Endothelial cell (in vitro differentiated cells): Measurements from ENCODE around the gene CTXND1. TPM values are rescaled to one million over a fixed set of nuclear protein-coding genes. Genes with fewer than 3 reads are reported as not detected.

Experiments
- DNase-seq: peaks from one replicate; pipeline ENCODE4 v3.0.0; 2021; ENCODE audit warnings: low spot score
- H3K27ac Mint-ChIP-seq: one replicate; pipeline ENCODE4 v1.8.0; 2021; ENCODE audit warnings: mixed read lengths, inconsistent platforms; ENCODE audit not compliant: unreplicated experiment
- H3K27me3 Mint-ChIP-seq: one replicate; pipeline ENCODE4 v1.8.0; 2021; ENCODE audit warnings: mild to moderate bottlenecking, moderate library complexity, mixed read lengths, inconsistent platforms; ENCODE audit not compliant: unreplicated experiment
- H3K36me3 Mint-ChIP-seq: one replicate; pipeline ENCODE4 v1.8.0; 2021; ENCODE audit warnings: mild to moderate bottlenecking, low read depth, mixed read lengths, inconsistent platforms; ENCODE audit not compliant: unreplicated experiment
- H3K4me1 Mint-ChIP-seq: one replicate; pipeline ENCODE4 v1.8.0; 2021; ENCODE audit warnings: mild to moderate bottlenecking, mixed read lengths, inconsistent platforms; ENCODE audit not compliant: unreplicated experiment
- H3K4me3 Mint-ChIP-seq: one replicate; pipeline ENCODE4 v1.8.0; 2021; ENCODE audit warnings: mild to moderate bottlenecking, mixed read lengths, inconsistent platforms; ENCODE audit not compliant: unreplicated experiment
- H3K9me3 Mint-ChIP-seq: one replicate; pipeline ENCODE4 v1.8.0; 2021; ENCODE audit warnings: mixed read lengths, inconsistent platforms; ENCODE audit not compliant: unreplicated experiment
- total RNA-seq: library from RNA; stranded (reverse); fragmentation: NEBNext Ultra II Directional; extraction: Animal tissue kit (Norgen Biotek cat#: 25700); gene quantifications from one replicate; pipeline ENCODE4 v1.2.1, GENCODE V29; 2021; ENCODE audit not compliant: unreplicated experiment
- TF ChIP-seq, protein P1 (sequence below): fragments of 200-600 bp; sonication (generic); IDR thresholded peaks from one replicate; pipeline ENCODE4 v1.5.0; 2021; ENCODE audit warnings: antibody characterized with exemption; ENCODE audit not compliant: unreplicated experiment

CTXND1 gene
- total RNA-seq, 1 donor from 2014 or later = 0.03 TPM

DNA sequence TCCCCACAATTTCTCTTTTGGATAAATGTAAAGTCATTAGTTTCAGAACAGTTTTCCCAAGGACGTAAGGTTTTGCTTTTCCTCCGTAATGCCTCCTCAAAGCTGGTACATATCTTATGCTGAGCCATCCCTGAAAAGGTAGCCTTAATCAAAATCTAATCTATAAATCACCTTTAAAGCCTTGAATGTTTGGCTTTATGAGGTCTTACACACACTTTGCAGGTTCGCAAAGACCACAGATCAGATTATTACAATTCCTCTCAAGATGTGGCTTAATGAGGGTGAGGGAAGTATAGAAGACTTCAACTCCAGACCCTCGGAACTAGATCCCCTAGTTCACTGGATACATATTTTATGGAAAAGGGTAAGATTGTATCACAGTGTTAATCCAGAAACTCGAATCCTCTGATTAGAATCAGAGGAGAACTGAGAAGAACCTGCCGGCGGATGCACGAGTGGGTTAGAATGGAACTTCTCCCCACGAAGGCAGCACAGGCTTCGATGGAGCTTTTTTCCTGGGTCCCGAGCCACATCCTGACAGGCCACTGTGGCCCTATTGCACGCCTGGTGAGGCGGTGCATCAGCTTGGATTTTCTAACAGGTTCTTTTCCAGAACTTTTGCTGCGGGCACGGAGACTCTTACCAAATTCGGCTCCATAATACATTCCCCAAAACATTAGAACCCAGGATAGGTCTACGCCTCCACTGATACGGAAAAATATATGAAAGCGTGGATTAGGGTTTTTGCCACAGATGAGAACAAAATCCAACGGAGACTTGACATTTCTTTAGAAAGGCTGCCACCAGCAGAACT, 1.2 kb downstream of the CTXND1 start:
- peaks cover 9% of the 10 kb centered on the region for H3K27me3 Mint-ChIP-seq
- no peak for DNase-seq
- peak overlapping the region; percentile 82 for H3K4me3 Mint-ChIP-seq
- no peaks in the 10 kb centered on the region for H3K9me3 Mint-ChIP-seq
- H3K36me3 Mint-ChIP-seq = no peaks in the 10 kb centered on the region
- no peaks in the 10 kb centered on the region for H3K4me1 Mint-ChIP-seq
- no peak overlapping the region for H3K27ac Mint-ChIP-seq
- TF ChIP-seq, protein P1, sequence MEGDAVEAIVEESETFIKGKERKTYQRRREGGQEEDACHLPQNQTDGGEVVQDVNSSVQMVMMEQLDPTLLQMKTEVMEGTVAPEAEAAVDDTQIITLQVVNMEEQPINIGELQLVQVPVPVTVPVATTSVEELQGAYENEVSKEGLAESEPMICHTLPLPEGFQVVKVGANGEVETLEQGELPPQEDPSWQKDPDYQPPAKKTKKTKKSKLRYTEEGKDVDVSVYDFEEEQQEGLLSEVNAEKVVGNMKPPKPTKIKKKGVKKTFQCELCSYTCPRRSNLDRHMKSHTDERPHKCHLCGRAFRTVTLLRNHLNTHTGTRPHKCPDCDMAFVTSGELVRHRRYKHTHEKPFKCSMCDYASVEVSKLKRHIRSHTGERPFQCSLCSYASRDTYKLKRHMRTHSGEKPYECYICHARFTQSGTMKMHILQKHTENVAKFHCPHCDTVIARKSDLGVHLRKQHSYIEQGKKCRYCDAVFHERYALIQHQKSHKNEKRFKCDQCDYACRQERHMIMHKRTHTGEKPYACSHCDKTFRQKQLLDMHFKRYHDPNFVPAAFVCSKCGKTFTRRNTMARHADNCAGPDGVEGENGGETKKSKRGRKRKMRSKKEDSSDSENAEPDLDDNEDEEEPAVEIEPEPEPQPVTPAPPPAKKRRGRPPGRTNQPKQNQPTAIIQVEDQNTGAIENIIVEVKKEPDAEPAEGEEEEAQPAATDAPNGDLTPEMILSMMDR = no peak

DNA sequence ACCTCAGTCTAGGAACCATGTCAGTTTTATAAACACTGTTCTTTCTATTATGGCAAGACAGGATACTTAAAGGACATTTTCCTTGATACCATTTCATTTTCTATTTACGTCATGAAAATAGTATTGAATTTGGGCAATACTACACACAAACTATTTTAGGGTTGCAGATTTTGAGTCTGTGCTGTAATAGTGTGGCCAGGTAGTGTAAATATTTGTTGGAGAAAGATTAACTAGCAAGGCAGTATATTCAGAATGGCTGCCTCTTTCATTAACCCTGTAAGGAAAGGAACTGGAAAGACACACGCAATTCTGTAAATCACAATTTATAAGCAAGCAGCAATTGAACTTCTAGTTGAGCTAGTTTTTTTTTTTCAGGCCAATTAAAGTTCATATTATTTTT, 2.0 kb downstream of the CTXND1 start:
- H3K9me3 Mint-ChIP-seq = no peaks in the 10 kb centered on the region
- peaks cover 9% of the 10 kb centered on the region for H3K27me3 Mint-ChIP-seq
- DNase-seq = no peak
- H3K27ac Mint-ChIP-seq = no peak overlapping the region
- no peaks in the 10 kb centered on the region for H3K4me1 Mint-ChIP-seq
- TF ChIP-seq, protein P1 = no peak
- H3K4me3 Mint-ChIP-seq = no peak overlapping the region
- no peaks in the 10 kb centered on the region for H3K36me3 Mint-ChIP-seq

DNA sequence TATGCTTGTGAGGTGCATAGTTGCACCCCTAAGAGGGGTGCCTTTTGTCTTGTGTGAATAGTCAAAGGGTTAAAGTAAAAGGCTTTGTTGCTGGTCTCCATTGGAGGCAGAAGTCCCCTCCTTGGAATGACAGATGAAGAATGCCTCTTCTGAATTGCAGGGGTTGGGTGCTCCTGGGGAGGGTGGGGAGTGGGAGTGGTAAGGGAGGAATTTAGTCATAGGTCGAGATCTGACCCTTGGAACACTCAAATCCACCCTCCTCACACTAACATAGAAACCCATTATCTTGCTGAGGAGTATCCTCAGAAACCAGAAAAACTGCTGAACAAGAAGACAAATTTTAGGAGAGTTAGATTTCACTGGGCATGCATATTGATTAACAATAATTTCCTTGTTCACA, 4.7 kb downstream of the CTXND1 start:
- TF ChIP-seq, protein P1 = no peak
- DNase-seq = no peak
- Mint-ChIP-seq H3K4me1 (peaks cover under 1% of the 10 kb centered on the region), H3K27ac (no peak overlapping the region), H3K4me3 (no peak overlapping the region), H3K9me3 (no peaks in the 10 kb centered on the region), H3K27me3 (peaks cover 10% of the 10 kb centered on the region), H3K36me3 (no peaks in the 10 kb centered on the region)

DNA sequence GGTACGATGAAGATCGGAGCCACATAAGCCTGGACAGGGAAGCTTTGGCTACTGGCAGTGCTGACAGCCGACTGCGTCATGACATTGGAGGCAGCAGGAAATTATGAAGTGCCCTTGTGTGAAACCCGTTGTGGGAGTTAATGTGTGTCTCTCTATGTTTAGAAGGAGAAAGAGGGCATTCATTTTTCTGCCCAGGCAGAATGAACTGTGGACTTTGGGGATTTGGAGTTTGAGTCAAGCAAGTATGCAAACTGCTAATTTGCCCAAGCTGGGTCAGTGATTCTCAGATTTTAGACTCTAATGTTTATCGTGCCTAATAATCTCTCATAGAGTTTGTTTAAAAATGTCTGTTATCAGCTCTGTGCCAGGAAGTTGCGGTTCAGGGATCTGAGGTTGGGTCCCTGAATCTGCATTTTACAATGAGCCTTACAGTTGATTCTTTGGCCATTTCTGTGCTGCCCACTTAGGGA, 5.6 kb downstream of the CTXND1 start:
- TF ChIP-seq, protein P1 = no peak
- Mint-ChIP-seq H3K27ac (no peak overlapping the region), H3K4me1 (peaks cover 9% of the 10 kb centered on the region), H3K4me3 (no peak overlapping the region), H3K36me3 (no peaks in the 10 kb centered on the region), H3K27me3 (peaks cover 10% of the 10 kb centered on the region), H3K9me3 (no peaks in the 10 kb centered on the region)
- DNase-seq = no peak

DNA sequence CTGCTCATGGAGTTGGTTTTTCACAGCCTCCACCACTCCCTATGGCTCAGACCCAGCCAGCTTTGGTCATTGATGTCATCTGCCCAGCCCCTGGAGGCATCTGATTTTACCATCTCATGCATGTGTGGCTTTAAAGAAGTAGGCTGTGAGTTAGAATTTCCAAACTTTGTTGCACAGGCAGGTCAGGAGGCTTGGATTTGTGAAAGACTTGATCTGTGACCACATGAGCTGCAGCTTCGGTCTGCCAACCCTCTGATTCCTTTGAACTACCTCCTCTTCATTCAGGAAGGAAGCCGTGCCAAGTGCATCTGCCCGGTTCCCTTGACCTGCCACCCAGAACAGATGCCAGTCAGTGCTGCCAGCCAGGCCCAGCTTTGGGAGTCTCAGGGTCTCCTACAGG, 9.2 kb downstream of the CTXND1 start:
- peaks cover 4% of the 10 kb centered on the region for H3K27me3 Mint-ChIP-seq
- H3K36me3 Mint-ChIP-seq = no peaks in the 10 kb centered on the region
- no peak overlapping the region for H3K27ac Mint-ChIP-seq
- TF ChIP-seq, protein P1 = no peak
- no peak for DNase-seq
- no peaks in the 10 kb centered on the region for H3K9me3 Mint-ChIP-seq
- no peak overlapping the region for H3K4me3 Mint-ChIP-seq
- H3K4me1 Mint-ChIP-seq = peaks cover 23% of the 10 kb centered on the region
